Measurements from ENCODE around the gene PTPN11. TPM values are rescaled to one million over a fixed set of nuclear protein-coding genes. Genes with fewer than 3 reads are reported as not detected.

PTPN11 gene
- total and polyA plus RNA-seq, 4 donors = 33.7 to 73.3 (median 36.4) TPM

- TF ChIP-seq, protein P1, sequence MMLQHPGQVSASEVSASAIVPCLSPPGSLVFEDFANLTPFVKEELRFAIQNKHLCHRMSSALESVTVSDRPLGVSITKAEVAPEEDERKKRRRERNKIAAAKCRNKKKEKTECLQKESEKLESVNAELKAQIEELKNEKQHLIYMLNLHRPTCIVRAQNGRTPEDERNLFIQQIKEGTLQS (IDR thresholded peaks at IDR 0.05) = no peak
These were observed 44.7 kb downstream of the PTPN11 start (continued) for GRCh38 chr12:112463478-112463877.

GRCh38 chr12:112464605-112465004 is 45.9 kb downstream of the PTPN11 start:
- H3K27me3 ChIP-seq (ENCODE audit: control insufficient read depth in 4 of 4, insufficient read depth in 4 of 4, low read length in 3 of 4) = no peaks in the 10 kb centered on the region
- H3K36me3 ChIP-seq (ENCODE audit: control insufficient read depth in 4 of 4, insufficient read depth in 3 of 4, low read depth in 1 of 4, low read length in 3 of 4) = peaks cover 0 to 2% (median 0%) of the 10 kb centered on the region in 4 donors
- DNase-seq (ENCODE audit: low spot score) = no peak
- peaks cover 0 to 11% (median 7%) of the 10 kb centered on the region in 4 donors for H3K4me1 ChIP-seq (ENCODE audit: control insufficient read depth in 4 of 4, insufficient read depth in 4 of 4, low read length in 3 of 4)
- H3K9ac ChIP-seq (ENCODE audit: low read depth in 1 of 2, low read length in 2 of 2) = no peak overlapping the region
- H3K9me3 ChIP-seq (ENCODE audit: control insufficient read depth in 4 of 4, low read length in 3 of 4) = no peaks in the 10 kb centered on the region
- H3K27ac ChIP-seq (ENCODE audit: low read depth in 1 of 2, low read length in 2 of 2) = no peak overlapping the region
- no peak overlapping the region for H3K4me3 ChIP-seq (ENCODE audit: low read depth in 1 of 3, low read length in 3 of 3)
- TF ChIP-seq, protein P2, sequence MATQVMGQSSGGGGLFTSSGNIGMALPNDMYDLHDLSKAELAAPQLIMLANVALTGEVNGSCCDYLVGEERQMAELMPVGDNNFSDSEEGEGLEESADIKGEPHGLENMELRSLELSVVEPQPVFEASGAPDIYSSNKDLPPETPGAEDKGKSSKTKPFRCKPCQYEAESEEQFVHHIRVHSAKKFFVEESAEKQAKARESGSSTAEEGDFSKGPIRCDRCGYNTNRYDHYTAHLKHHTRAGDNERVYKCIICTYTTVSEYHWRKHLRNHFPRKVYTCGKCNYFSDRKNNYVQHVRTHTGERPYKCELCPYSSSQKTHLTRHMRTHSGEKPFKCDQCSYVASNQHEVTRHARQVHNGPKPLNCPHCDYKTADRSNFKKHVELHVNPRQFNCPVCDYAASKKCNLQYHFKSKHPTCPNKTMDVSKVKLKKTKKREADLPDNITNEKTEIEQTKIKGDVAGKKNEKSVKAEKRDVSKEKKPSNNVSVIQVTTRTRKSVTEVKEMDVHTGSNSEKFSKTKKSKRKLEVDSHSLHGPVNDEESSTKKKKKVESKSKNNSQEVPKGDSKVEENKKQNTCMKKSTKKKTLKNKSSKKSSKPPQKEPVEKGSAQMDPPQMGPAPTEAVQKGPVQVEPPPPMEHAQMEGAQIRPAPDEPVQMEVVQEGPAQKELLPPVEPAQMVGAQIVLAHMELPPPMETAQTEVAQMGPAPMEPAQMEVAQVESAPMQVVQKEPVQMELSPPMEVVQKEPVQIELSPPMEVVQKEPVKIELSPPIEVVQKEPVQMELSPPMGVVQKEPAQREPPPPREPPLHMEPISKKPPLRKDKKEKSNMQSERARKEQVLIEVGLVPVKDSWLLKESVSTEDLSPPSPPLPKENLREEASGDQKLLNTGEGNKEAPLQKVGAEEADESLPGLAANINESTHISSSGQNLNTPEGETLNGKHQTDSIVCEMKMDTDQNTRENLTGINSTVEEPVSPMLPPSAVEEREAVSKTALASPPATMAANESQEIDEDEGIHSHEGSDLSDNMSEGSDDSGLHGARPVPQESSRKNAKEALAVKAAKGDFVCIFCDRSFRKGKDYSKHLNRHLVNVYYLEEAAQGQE (IDR thresholded peaks at IDR 0.05) = no peak
- TF ChIP-seq NR2F2 (IDR thresholded peaks at IDR 0.05) = no peak
- no peak for TF ChIP-seq HNF4A (conservative IDR thresholded peaks at IDR 0.05)
- no peak for TF ChIP-seq HNF4G (IDR thresholded peaks at IDR 0.05)
- TF ChIP-seq ZBTB33 (IDR thresholded peaks at IDR 0.05) = no peak
- no peak for TF ChIP-seq FOXA1 (IDR thresholded peaks at IDR 0.05)
- TF ChIP-seq FOXA2 (IDR thresholded peaks at IDR 0.05) = no peak
- no peak for TF ChIP-seq RXRA (IDR thresholded peaks at IDR 0.05)
- no peak for TF ChIP-seq RAD21 (IDR thresholded peaks at IDR 0.05)
- TF ChIP-seq JUND (IDR thresholded peaks at IDR 0.05) = no peak
- TF ChIP-seq YY1 (IDR thresholded peaks at IDR 0.05) = no peak
- TF ChIP-seq, protein P3, sequence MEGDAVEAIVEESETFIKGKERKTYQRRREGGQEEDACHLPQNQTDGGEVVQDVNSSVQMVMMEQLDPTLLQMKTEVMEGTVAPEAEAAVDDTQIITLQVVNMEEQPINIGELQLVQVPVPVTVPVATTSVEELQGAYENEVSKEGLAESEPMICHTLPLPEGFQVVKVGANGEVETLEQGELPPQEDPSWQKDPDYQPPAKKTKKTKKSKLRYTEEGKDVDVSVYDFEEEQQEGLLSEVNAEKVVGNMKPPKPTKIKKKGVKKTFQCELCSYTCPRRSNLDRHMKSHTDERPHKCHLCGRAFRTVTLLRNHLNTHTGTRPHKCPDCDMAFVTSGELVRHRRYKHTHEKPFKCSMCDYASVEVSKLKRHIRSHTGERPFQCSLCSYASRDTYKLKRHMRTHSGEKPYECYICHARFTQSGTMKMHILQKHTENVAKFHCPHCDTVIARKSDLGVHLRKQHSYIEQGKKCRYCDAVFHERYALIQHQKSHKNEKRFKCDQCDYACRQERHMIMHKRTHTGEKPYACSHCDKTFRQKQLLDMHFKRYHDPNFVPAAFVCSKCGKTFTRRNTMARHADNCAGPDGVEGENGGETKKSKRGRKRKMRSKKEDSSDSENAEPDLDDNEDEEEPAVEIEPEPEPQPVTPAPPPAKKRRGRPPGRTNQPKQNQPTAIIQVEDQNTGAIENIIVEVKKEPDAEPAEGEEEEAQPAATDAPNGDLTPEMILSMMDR (IDR thresholded peaks at IDR 0.05; ENCODE audit: low read depth, low read length, missing input control) = no peak
- TF ChIP-seq EGR1 (IDR thresholded peaks at IDR 0.05; ENCODE audit: low read depth in 2 of 2) = no peak
- TF ChIP-seq, protein P1 (IDR thresholded peaks at IDR 0.05) = no peak
- TF ChIP-seq MAX (IDR thresholded peaks at IDR 0.05) = no peak
- no peak for TF ChIP-seq SP1 (IDR thresholded peaks at IDR 0.05)
- no peak for TF ChIP-seq GABPA (IDR thresholded peaks at IDR 0.05 in 1 of 2, conservative IDR thresholded peaks at IDR 0.05 in 1 of 2)
- no peak for TF ChIP-seq TAF1 (conservative IDR thresholded peaks at IDR 0.05)

Data from liver (tissue), 9 donors.